Epithelial cell of proximal tubule (primary cell): ENCODE data around the gene PRC1. TPM values are rescaled to one million over a fixed set of nuclear protein-coding genes. Genes with fewer than 3 reads are reported as not detected.
"Not testable (repeated sequence)": the region's sequence is repeated elsewhere in the genome, so short reads cannot be mapped to it uniquely, and the experiment has no call there.

Experiments
- DNase-seq: peaks from one replicate; pipeline ENCODE4 v3.0.0-alpha.2; 2011; ENCODE audit warnings: low read depth
- H3K4me3 ChIP-seq: 2 replicates; pipeline ENCODE4 v1.5.1; 2011; ENCODE audit warnings: low read depth, mild to moderate bottlenecking, low read length
- CTCF ChIP-seq: conservative IDR thresholded peaks from 2 replicates; pipeline ENCODE4 v1.5.1; 2012; ENCODE audit warnings: low read depth, mild to moderate bottlenecking, low read length
- total RNA-seq: library from RNA; depleted of rRNA; stranded (reverse); fragments of >200 nt; gene quantifications from 2 replicates; pipeline ENCODE4 v1.2.3, GENCODE V29; 2015

Gene PRC1
- total RNA-seq, 1 donor from 2014 or later = 251 TPM

- TF ChIP-seq CTCF = no peak
- H3K4me3 ChIP-seq = no peak overlapping the region
Observed at GRCh38 chr15:91027677-91028076, 33.3 kb upstream of the PRC1 start.

GRCh38 chr15:91023720-91024119 lies 29.4 kb upstream of the PRC1 start:
- H3K4me3 ChIP-seq = no peak overlapping the region
- DNase-seq = no peak
- TF ChIP-seq CTCF = no peak

More at GRCh38 chr15:91027677-91028076, 33.3 kb upstream of the PRC1 start:
- no peak for DNase-seq

GRCh38 chr15:91022832-91023129 lies 28.4 kb upstream of the PRC1 start:
- no peak for DNase-seq
- H3K4me3 ChIP-seq = peak overlapping the region; percentile 88
- TF ChIP-seq CTCF = no peak

- H3K4me3 ChIP-seq = peak within 1 kb of the TSS; percentile 88
- no peak for TF ChIP-seq CTCF
Observed at GRCh38 chr15:91022075-91022831, 27.9 kb upstream of the PRC1 start, which contains the start of gene VPS33B. Gene VPS33B, minus strand, starts transcription at chr15:91022594. Its CDS starts 345 bp downstream, at chr15:91022249.

GRCh38 chr15:91021516-91022074 lies 27.3 kb upstream of the PRC1 start:
- H3K4me3 ChIP-seq = peak overlapping the region; percentile 88
- no peak for TF ChIP-seq CTCF
- no peak for DNase-seq

More at GRCh38 chr15:91022075-91022831, 27.9 kb upstream of the PRC1 start, which contains the start of gene VPS33B:
- peak; percentile 20 for DNase-seq

GRCh38 chr15:91018158-91018557 lies 23.8 kb upstream of the PRC1 start:
- TF ChIP-seq CTCF = no peak
- no peak for DNase-seq
- no peak overlapping the region for H3K4me3 ChIP-seq

GRCh38 chr15:91017716-91018115 lies 23.4 kb upstream of the PRC1 start:
- H3K4me3 ChIP-seq = no peak overlapping the region
- no peak for TF ChIP-seq CTCF
- no peak for DNase-seq

- DNase-seq = not testable (repeated sequence)
Observed at GRCh38 chr15:91013701-91014100, 19.4 kb upstream of the PRC1 start.

More at GRCh38 chr15:91013701-91014100, 19.4 kb upstream of the PRC1 start:
- H3K4me3 ChIP-seq = not testable (repeated sequence)
